ENCODE results near the gene SMARCE1.
"Not testable (repeated sequence)": the region's sequence is repeated elsewhere in the genome, so short reads cannot be mapped to it uniquely, and the experiment has no call there.

SMARCE1 gene

GRCh38 chr17:40608061-40608581 is 39.5 kb downstream of the SMARCE1 start:
- DNase-seq = no peak

- DNase-seq = no peak
These were observed 40.0 kb downstream of the SMARCE1 start for GRCh38 chr17:40607641-40608040.

- DNase-seq = no peak
These were observed 40.9 kb downstream of the SMARCE1 start for GRCh38 chr17:40606548-40607353.

GRCh38 chr17:40605306-40605705 is 42.3 kb downstream of the SMARCE1 start:
- no peak for DNase-seq

- no peak for DNase-seq
These were observed 43.1 kb downstream of the SMARCE1 start for GRCh38 chr17:40604327-40605080.

GRCh38 chr17:40602445-40603443 is 44.9 kb downstream of the SMARCE1 start:
- no peak for DNase-seq

DNA sequence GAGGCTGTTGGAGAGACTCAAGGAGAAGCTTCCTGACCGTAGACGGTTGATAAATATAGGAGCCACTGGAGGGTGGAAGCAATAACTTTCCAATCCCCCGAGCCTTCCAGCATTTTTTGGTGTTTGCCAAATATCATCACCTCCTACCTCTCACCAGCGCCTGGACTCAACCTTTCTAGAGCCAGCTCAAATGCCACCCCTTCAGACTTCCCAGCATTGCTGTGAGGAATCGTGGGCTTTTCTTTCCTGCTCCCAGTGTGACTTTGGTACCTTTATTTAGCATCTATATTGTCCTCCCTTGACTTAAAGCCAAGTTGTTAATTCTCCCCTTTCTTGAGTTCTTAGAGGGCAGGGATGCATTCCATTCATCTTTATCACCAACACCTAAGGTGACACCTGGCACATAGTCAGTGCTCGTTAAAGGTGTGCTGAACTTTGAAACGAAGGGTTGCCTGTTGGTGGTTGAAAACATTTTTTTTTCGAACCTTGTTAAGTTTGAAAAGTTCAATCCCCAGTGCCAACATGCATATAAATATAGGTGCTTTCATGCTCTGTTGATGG is 47.1 kb downstream of the SMARCE1 start:
- DNase-seq = no peak

DNA sequence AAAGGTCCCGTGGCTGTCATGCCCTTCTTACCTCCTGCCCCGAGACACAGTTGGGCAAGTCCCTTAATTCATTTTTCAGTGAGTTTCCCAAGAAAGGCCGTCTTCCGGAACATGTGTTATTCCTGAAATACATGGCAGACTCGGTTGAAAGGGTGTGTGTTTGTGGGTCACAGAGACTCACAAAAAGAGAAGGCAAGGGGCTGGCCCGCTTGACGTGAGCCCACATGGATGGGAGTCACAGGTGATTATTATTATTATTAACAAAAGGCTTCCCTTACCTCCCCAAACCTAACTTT is 48.2 kb downstream of the SMARCE1 start:
- no peak for DNase-seq

DNA sequence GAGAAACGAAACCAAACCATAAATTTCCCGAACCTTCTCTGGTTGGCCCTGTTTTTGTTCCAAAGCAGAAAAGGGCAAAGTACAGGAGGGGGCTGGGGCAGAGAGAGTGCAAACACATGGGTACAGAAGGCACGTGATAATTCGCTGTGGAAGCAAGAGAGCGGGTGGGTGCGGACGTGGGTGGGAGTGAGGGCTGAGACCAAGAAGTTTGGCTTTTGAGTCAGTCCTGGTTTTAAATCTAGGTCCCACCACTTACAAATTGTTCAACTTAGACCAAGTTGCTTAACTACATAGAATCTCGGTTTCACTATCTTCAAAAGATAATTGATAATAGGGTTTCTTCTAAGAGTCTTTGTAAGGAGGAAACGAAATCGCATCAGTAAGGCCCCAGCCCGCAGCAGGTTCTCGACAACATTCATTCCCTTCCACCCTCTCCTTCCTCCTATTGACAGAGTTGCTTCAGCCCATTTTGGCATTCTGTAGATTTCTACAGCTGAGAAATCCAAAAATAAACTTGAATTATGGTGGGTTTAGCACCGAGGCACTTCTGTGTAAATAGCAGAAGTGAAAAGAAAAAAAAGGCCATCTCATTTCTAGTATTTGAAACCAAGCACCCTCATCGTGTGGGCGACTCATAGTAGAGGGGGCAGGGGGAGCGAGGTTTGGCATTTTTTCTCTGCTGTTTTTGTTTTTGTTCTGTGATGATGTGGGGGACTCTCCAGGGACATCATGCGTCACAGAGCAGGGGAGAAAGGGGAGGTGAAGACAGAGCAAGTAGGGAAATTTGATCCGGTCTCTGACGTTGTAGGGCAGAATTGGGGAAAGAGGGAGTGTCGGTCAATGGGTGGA is 48.8 kb downstream of the SMARCE1 start:
- DNase-seq = peak; percentile 20

DNA sequence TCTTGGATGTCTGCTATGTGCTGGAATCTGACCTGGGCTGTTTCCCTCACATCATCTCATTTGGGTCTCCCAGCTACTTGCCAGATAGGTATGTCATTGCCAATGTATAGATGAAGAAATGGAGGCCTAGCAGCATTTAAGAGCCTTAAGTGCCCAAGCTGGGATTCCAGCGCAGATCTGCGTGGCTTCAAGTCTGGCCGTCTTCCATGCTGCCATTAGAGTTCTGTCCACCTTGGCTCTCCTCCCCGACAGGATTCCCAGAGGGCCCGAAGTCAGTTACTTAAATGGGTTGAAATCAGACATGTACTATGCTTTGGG is 49.4 kb downstream of the SMARCE1 start:
- DNase-seq = no peak

DNA sequence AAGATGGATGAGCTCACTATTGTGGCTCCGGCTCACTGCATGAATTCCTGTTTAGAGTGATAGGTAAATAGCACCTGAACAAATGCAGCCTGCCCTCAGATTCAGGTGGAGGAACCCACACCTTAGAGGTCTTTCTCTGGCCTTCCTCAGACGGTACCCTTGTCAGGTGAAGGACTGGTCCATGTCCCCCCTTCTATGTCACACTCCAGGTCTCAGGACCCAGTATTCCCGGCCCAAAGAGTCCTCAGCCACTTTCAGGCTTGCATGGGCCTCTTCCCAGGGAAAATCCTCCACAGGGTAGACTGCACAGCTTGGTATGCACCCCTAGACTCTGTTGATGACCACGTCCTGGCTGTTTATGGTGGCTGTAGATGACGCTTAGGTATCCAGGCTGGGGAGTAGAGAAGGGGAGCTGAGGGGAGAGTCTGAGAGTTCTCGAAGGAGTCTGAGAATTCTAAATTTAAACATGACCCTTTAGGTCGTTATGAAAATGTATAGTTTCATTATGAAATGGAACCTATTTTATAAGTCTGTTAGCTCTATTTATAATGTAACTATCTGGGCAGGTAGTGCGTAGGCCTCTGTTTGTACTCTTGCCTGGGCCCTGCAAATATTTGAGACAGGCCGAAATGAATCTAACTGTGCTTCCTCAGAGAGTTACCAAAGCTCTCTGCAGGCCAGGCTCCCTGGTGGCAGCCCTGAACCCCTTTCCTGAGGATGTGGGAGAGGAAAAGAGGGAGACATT is 49.9 kb downstream of the SMARCE1 start:
- DNase-seq = no peak

DNA sequence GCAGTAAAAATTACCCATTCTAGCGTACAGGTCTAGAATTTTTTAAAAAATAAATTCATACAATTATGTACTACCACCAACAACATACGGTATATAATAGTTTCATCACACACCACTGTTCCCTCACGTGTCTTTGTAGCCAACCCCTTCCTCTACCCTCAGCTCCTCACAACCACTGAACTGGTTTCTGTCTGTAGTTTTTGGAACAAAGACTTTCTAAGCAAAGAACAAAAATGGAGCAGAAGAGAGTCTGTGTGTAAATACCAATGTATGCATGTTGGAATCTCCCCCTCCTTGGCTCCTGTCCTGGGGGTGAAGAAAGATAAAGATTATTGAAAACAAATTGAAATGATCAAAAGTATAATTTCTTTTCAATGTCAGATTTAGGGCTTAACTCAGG is 50.5 kb downstream of the SMARCE1 start:
- DNase-seq = no peak

GRCh38 chr17:40596261-40596919 is 51.2 kb downstream of the SMARCE1 start:
- peak; percentile 26 for DNase-seq

- no peak for DNase-seq
These were observed 56.9 kb downstream of the SMARCE1 start for GRCh38 chr17:40590742-40591141.

DNA sequence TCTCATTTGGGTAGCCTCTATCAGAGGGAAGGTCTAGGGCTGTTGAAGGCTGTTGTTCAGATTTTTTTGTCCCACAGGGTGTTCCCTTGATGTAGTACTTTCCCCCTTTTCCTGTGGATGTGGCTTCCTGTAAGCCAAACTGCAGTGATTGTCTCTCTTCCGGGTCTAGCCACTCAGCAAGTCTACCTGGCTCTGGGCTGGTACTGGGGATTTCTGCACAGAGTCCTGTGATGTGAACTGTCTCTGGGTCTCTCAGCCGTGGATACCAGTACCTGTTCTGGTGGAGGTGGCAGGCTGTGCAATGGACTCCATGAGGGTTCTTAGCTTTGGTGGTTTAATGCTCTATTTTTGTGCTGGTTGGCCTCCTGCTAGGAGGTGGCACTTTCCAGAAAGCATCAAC is 59.1 kb downstream of the SMARCE1 start:
- no peak for DNase-seq

GRCh38 chr17:40586264-40586663 is 61.4 kb downstream of the SMARCE1 start:
- DNase-seq = not testable (repeated sequence)

DNA sequence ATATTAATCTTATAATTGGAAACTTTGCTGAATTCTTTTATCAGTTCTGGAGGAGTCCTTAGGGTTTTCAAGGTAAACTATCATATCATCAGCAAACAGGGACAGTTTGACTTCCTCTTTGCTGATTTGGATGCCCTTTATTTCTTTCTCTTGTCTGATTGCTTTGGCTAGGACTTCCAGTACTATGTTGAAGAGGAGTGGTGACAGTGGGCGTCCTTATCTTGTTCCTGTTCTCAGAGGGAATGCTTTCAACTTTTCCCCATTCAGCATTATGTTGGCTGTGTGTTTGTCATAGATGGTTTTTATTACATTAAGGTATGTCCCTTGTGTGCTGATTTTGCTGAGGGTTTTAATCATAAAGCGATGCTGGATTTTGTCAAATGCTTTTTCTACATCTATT is 62.7 kb downstream of the SMARCE1 start:
- not testable (repeated sequence) for DNase-seq

- DNase-seq = peak; percentile 93
These were observed 65.2 kb downstream of the SMARCE1 start for GRCh38 chr17:40582328-40582901.

- no peak for DNase-seq
These were observed 67.5 kb downstream of the SMARCE1 start for GRCh38 chr17:40580140-40580539.

- no peak for DNase-seq
These were observed 68.1 kb downstream of the SMARCE1 start for GRCh38 chr17:40579471-40579870.

Measured in NCI-H1436 treated with DMSO at 0.1 percent for 48 hours (cell line).